Motor neuron (in vitro differentiated cells): Measurements from ENCODE around the gene CACNA2D1. TPM values are rescaled to one million over a fixed set of nuclear protein-coding genes. Genes with fewer than 3 reads are reported as not detected.

ENCODE experiments used
- ATAC-seq, 8 experiments: fragments of 200-7000 bp; cut with Tn5 transposase; replicated peaks in 6 of 8; 2 replicates each; pipeline ENCODE4 v1.8.0; 2021; ENCODE audit warnings: mild to moderate bottlenecking in 8 of 8, moderate library complexity in 8 of 8
- H3K27ac ChIP-seq, 2 donors: fragments of 250-450 bp; sonication (Bioruptor Pico); 2 replicates each; pipeline ENCODE4 v1.9.0; 2021; ENCODE audit warnings: antibody characterized with exemption in 2 of 2, mild to moderate bottlenecking in 2 of 2, moderate library complexity in 1 of 2
- H3K4me1 ChIP-seq, 2 donors: fragments of 250-450 bp; sonication (Bioruptor Pico); replicated peaks in 1 of 2; 2 replicates each; pipeline ENCODE4 v1.6.1; 2021; ENCODE audit warnings: antibody characterized with exemption in 2 of 2, mild to moderate bottlenecking in 2 of 2, moderate library complexity in 1 of 2
- H3K4me3 ChIP-seq, 5 donors: fragments of 250-450 bp; sonication (Bioruptor Pico); 2 replicates each; pipeline ENCODE4 v1.9.0; 2021; ENCODE audit warnings: antibody characterized with exemption in 5 of 5, mild to moderate bottlenecking in 5 of 5, moderate library complexity in 4 of 5
- WGBS, 10 experiments: fragments of 450-650 bp; shearing (Covaris generic); methylation state at CpG; one replicate each; pipeline ENCODE4 v1.0.0; 2022; 5-methylcytosine and 5-hydroxymethylcytosine counted together
- in situ Hi-C, 9 experiments: fragments of 400-800 bp; cut with MboI; loops; one replicate each; pipeline ENCODE4 v1.15.0; 2021; ENCODE audit warnings: low sequenced_read_pairs in 9 of 9, low pct_unique_long_range_greater_than_20kb in 2 of 9; ENCODE audit not compliant: unreplicated experiment in 9 of 9
- total RNA-seq, 8 experiments: library from RNA; unstranded; fragments of 300-600 nt; gene quantifications; 2 replicates each; pipeline versions ENCODE4 v1.2.3 to v1.2.4, GENCODE V29; 2022

The CACNA2D1 gene
- total RNA-seq, result 10 to 100 TPM in 7 of 8 experiments, 1 to 10 TPM in 1; 9.7 to 72.9 (median 27.1) TPM

GRCh38 chr7:82443547-82444219 lies at the start of gene CACNA2D1:
TSS of gene CACNA2D1 (minus strand) at chr7:82443777.
- WGBS, 10 experiments, result 0% methylated on average over 3 of the region's 82 CpGs; no CpG with 5 or more reads in 9 of the 10 experiments
- peaks cover 6 to 16% of the 10 kb centered on the region in 2 donors for H3K4me1 ChIP-seq
- peak within 1 kb of the TSS; percentile 79 to 91 for H3K27ac ChIP-seq
- ATAC-seq, result peak; percentile 75 to 87 (median 84)
- H3K4me3 ChIP-seq, result peak within 1 kb of the TSS; percentile 56 to 82 (median 80)
- in situ Hi-C loops, result no loop called here

GRCh38 chr7:82481499-82482097 lies 38.0 kb upstream of the CACNA2D1 start:
- H3K27ac ChIP-seq, result no peak overlapping the region
- in situ Hi-C loops, result loop anchor here in 2 of 9 experiments (25.0 kb wide), 2 partner anchors 256 to 444 kb away; no protein-coding TSS in a partner anchor
- no peak for ATAC-seq
- 20 to 100% (median 86%) methylated on average over 1 to 3 of the region's 3 CpGs for WGBS, 10 experiments
- H3K4me1 ChIP-seq, result peaks cover 0 to 12% of the 10 kb centered on the region in 2 donors
- H3K4me3 ChIP-seq, result no peak overlapping the region

- ATAC-seq, result no peak
- in situ Hi-C loops, result loop anchor here in 2 of 9 experiments (25.0 kb wide), 2 partner anchors 259 to 441 kb away; no protein-coding TSS in a partner anchor
- 25 to 81% (median 43%) methylated on average over 1 to 2 of the region's 2 CpGs; no CpG with 5 or more reads in 2 of the 10 experiments for WGBS, 10 experiments
- Histone ChIP-seq H3K4me1 (peaks cover 0 to 14% of the 10 kb centered on the region in 2 donors), H3K4me3 (no peak overlapping the region), H3K27ac (no peak overlapping the region)
These were observed 34.3 kb upstream of the CACNA2D1 start for GRCh38 chr7:82477733-82478515.

GRCh38 chr7:82472966-82473365 lies 29.4 kb upstream of the CACNA2D1 start:
- no peak overlapping the region for H3K27ac ChIP-seq
- ATAC-seq, result no peak
- in situ Hi-C loops, result loop anchor here in 3 of 9 experiments (25.0 kb wide), 1 partner anchor 236 kb away; no protein-coding TSS in a partner anchor
- H3K4me1 ChIP-seq, result peaks cover 0 to 12% of the 10 kb centered on the region in 2 donors
- no peak overlapping the region for H3K4me3 ChIP-seq
- WGBS, 10 experiments, result 78 to 100% (median 95%) methylated on average over 1 to 9 of the region's 9 CpGs; no CpG with 5 or more reads in 4 of the 10 experiments

- Histone ChIP-seq H3K4me1 (peaks cover 0 to under 1% of the 10 kb centered on the region in 2 donors), H3K27ac (no peak overlapping the region), H3K4me3 (no peak overlapping the region)
- ATAC-seq, result no peak
- 60 to 100% (median 82%) methylated on average over 1 to 6 of the region's 6 CpGs for WGBS, 10 experiments
- in situ Hi-C loops, result loop anchor here in 3 of 9 experiments (25.0 kb wide), 1 partner anchor 234 kb away; no protein-coding TSS in a partner anchor
These were observed 27.9 kb upstream of the CACNA2D1 start for GRCh38 chr7:82471351-82472020.

GRCh38 chr7:82469207-82469606 lies 25.6 kb upstream of the CACNA2D1 start:
- H3K4me3 ChIP-seq, result no peak overlapping the region
- no peak for ATAC-seq
- H3K4me1 ChIP-seq, result no peaks in the 10 kb centered on the region
- in situ Hi-C loops, result loop anchor here in 3 of 9 experiments (25.0 kb wide), 1 partner anchor 232 kb away; no protein-coding TSS in a partner anchor
- no peak overlapping the region for H3K27ac ChIP-seq
- WGBS, 10 experiments, result 7 to 100% (median 38%) methylated on average over 1 to 4 of the region's 4 CpGs; no CpG with 5 or more reads in 3 of the 10 experiments

- no peak overlapping the region for H3K27ac ChIP-seq
- no peak for ATAC-seq
These were observed 24.9 kb upstream of the CACNA2D1 start for GRCh38 chr7:82468435-82468834.

GRCh38 chr7:82467020-82467419 lies 23.4 kb upstream of the CACNA2D1 start:
- H3K27ac ChIP-seq, result no peak overlapping the region
- in situ Hi-C loops, result loop anchor here in 3 of 9 experiments (25.0 kb wide), 1 partner anchor 230 kb away; no protein-coding TSS in a partner anchor
- no peak for ATAC-seq
- no peaks in the 10 kb centered on the region for H3K4me1 ChIP-seq
- WGBS, 10 experiments, result 20 to 100% (median 76%) methylated on average over 1 to 2 of the region's 2 CpGs; no CpG with 5 or more reads in 1 of the 10 experiments
- H3K4me3 ChIP-seq, result no peak overlapping the region

More at GRCh38 chr7:82468435-82468834, 24.9 kb upstream of the CACNA2D1 start:
- in situ Hi-C loops, result loop anchor here in 3 of 9 experiments (25.0 kb wide), 1 partner anchor 231 kb away; no protein-coding TSS in a partner anchor
- no peaks in the 10 kb centered on the region for H3K4me1 ChIP-seq
- H3K4me3 ChIP-seq, result no peak overlapping the region
- WGBS, 10 experiments, result 56 to 95% (median 85%) methylated on average over 1 to 3 of the region's 3 CpGs; no CpG with 5 or more reads in 1 of the 10 experiments

GRCh38 chr7:82464372-82464771 lies 20.8 kb upstream of the CACNA2D1 start:
- 83 to 100% (median 92%) methylated on average over 1 to 2 of the region's 2 CpGs for WGBS, 10 experiments
- Histone ChIP-seq H3K4me3 (no peak overlapping the region), H3K4me1 (no peaks in the 10 kb centered on the region), H3K27ac (no peak overlapping the region)
- no peak for ATAC-seq
- in situ Hi-C loops, result loop anchor here in 3 of 9 experiments (25.0 kb wide), 1 partner anchor 227 kb away; no protein-coding TSS in a partner anchor

GRCh38 chr7:82455295-82455694 lies 11.7 kb upstream of the CACNA2D1 start:
- no peak overlapping the region for H3K27ac ChIP-seq
- WGBS, 10 experiments, result 57 to 100% (median 87%) methylated on average over 1 to 3 of the region's 3 CpGs; no CpG with 5 or more reads in 2 of the 10 experiments
- peaks cover 3 to 5% of the 10 kb centered on the region in 2 donors for H3K4me1 ChIP-seq
- no peak for ATAC-seq
- in situ Hi-C loops, result loop anchor here in 3 of 9 experiments (25.0 kb wide), 1 partner anchor 218 kb away; no protein-coding TSS in a partner anchor
- no peak overlapping the region for H3K4me3 ChIP-seq

- Histone ChIP-seq H3K27ac (no peak overlapping the region), H3K4me1 (peaks cover 3 to 5% of the 10 kb centered on the region in 2 donors), H3K4me3 (no peak overlapping the region)
- ATAC-seq, result no peak
- in situ Hi-C loops, result loop anchor here in 3 of 9 experiments (25.0 kb wide), 1 partner anchor 213 kb away; no protein-coding TSS in a partner anchor
- 27 to 67% (median 55%) methylated on average over 2 to 6 of the region's 7 CpGs; no CpG with 5 or more reads in 1 of the 10 experiments for WGBS, 10 experiments
These were observed 7.2 kb upstream of the CACNA2D1 start for GRCh38 chr7:82450759-82451158.

GRCh38 chr7:82449910-82450309 lies 6.3 kb upstream of the CACNA2D1 start:
- no peak for ATAC-seq
- no peak overlapping the region for H3K4me3 ChIP-seq
- peaks cover 5 to 12% of the 10 kb centered on the region in 2 donors for H3K4me1 ChIP-seq
- in situ Hi-C loops, result loop anchor here in 3 of 9 experiments (25.0 kb wide), 1 partner anchor 213 kb away; no protein-coding TSS in a partner anchor
- no peak overlapping the region for H3K27ac ChIP-seq
- 26 to 86% (median 70%) methylated on average over 2 of the region's 2 CpGs; no CpG with 5 or more reads in 1 of the 10 experiments for WGBS, 10 experiments
